Measurements from ENCODE around the gene SLC6A3.

The SLC6A3 gene

DNA sequence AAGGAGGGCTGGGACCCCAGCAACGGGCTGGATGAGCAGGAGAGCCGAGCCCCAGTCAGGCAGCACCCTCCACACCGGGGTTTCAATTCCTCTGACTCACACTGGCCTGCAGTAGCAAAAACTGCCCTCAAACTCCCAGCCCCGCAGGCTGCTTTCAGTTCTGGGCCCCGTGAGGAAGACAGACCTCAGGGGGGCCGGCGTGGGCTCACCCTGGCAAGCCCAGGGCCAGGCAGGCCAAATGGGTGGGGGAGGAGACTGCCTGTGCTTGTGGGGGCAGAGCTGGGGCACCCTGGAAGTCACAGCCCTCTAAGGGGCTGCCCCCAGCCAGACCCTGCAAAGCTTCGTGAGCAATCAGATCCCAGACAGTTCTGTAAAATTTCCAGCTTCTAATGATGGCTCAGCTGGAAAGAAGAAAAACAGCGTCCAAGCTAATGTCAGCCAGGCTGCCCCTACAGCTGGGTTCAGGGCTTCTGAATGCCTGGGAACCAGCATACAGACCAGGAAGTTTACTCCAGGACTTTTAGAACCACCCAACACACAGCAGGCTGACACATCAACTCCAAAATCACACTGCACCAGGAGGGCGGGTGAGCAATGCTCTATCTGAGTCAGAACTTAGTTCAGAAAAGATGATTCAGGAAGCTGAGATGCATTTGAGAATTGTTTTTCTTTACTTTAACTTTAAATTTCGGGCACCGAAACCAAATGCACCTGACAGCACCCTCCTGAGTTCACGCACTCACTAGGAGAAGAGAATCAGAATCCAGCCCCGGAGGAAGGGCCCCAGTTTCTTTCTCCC is 43.8 kb upstream of the SLC6A3 start:
- Histone ChIP-seq H3K27me3 (no peaks in the 10 kb centered on the region), H3K4me1 (ENCODE audit: control insufficient read depth in 1 of 2, insufficient read depth in 1 of 2, low read depth in 1 of 2, low read length in 1 of 2) (peaks cover 26 to 32% of the 10 kb centered on the region in 2 experiments), H3K27ac (peak overlapping the region; percentile 99), H3K36me3 (peaks cover 87% of the 10 kb centered on the region), H3K4me3 (ENCODE audit: low read depth in 1 of 2, low read length in 1 of 2) (no peak overlapping the region), H3K9me3 (no peaks in the 10 kb centered on the region)
- TF ChIP-seq, protein P1, sequence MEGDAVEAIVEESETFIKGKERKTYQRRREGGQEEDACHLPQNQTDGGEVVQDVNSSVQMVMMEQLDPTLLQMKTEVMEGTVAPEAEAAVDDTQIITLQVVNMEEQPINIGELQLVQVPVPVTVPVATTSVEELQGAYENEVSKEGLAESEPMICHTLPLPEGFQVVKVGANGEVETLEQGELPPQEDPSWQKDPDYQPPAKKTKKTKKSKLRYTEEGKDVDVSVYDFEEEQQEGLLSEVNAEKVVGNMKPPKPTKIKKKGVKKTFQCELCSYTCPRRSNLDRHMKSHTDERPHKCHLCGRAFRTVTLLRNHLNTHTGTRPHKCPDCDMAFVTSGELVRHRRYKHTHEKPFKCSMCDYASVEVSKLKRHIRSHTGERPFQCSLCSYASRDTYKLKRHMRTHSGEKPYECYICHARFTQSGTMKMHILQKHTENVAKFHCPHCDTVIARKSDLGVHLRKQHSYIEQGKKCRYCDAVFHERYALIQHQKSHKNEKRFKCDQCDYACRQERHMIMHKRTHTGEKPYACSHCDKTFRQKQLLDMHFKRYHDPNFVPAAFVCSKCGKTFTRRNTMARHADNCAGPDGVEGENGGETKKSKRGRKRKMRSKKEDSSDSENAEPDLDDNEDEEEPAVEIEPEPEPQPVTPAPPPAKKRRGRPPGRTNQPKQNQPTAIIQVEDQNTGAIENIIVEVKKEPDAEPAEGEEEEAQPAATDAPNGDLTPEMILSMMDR (IDR thresholded peaks at IDR 0.05), result no peak

GRCh38 chr5:1487079-1487764 is 42.0 kb upstream of the SLC6A3 start:
- Histone ChIP-seq H3K27ac (no peak overlapping the region), H3K36me3 (peaks cover 86% of the 10 kb centered on the region), H3K4me1 (ENCODE audit: control insufficient read depth in 1 of 2, insufficient read depth in 1 of 2, low read depth in 1 of 2, low read length in 1 of 2) (peaks cover 22 to 28% of the 10 kb centered on the region in 2 experiments), H3K4me3 (ENCODE audit: low read depth in 1 of 2, low read length in 1 of 2) (no peak overlapping the region), H3K27me3 (no peaks in the 10 kb centered on the region), H3K9me3 (no peaks in the 10 kb centered on the region)
- TF ChIP-seq, protein P1 (IDR thresholded peaks at IDR 0.05), result no peak

- Histone ChIP-seq H3K27ac (peak overlapping the region; percentile 6), H3K4me1 (ENCODE audit: control insufficient read depth in 1 of 2, insufficient read depth in 1 of 2, low read depth in 1 of 2, low read length in 1 of 2) (peaks cover 31 to 37% of the 10 kb centered on the region in 2 experiments), H3K27me3 (no peaks in the 10 kb centered on the region), H3K4me3 (ENCODE audit: low read depth in 1 of 2, low read length in 1 of 2) (no peak overlapping the region), H3K36me3 (peaks cover 76% of the 10 kb centered on the region), H3K9me3 (no peaks in the 10 kb centered on the region)
- TF ChIP-seq, protein P1 (IDR thresholded peaks at IDR 0.05), result no peak
Measured at GRCh38 chr5:1486271-1486670, 41.0 kb upstream of the SLC6A3 start.

DNA sequence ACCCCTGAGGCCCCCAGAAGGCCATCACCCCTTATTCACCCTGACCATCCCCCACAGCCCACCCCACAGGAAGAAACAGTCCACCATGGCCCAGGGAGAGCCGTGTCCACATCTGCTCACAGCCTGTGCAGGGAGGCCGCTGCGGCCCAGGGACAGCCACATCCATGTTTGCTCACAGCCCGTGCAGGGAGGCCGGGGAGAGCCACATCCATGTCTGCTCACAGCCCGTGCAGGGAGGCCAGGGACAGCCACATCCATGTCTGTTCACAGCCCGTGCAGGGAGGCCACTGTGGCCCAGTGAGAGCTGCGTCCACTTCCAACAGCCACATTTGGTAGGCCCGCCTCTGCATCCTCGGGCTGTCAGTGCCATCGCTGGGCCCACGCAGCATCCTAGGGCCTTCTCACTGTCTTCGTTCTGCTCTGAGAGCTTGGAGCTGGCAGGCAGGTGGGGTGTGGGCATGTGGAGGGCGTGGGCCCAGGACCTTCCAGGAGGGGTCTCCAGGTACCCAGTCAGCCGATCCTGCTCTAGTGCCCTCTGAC is 40.4 kb upstream of the SLC6A3 start:
- Histone ChIP-seq H3K4me1 (ENCODE audit: control insufficient read depth in 1 of 2, insufficient read depth in 1 of 2, low read depth in 1 of 2, low read length in 1 of 2) (peaks cover 32 to 38% of the 10 kb centered on the region in 2 experiments), H3K36me3 (peaks cover 72% of the 10 kb centered on the region), H3K9me3 (no peaks in the 10 kb centered on the region), H3K4me3 (ENCODE audit: low read depth in 1 of 2, low read length in 1 of 2) (no peak overlapping the region), H3K27me3 (no peaks in the 10 kb centered on the region), H3K27ac (peak overlapping the region; percentile 6)
- TF ChIP-seq, protein P1 (IDR thresholded peaks at IDR 0.05), result no peak

DNA sequence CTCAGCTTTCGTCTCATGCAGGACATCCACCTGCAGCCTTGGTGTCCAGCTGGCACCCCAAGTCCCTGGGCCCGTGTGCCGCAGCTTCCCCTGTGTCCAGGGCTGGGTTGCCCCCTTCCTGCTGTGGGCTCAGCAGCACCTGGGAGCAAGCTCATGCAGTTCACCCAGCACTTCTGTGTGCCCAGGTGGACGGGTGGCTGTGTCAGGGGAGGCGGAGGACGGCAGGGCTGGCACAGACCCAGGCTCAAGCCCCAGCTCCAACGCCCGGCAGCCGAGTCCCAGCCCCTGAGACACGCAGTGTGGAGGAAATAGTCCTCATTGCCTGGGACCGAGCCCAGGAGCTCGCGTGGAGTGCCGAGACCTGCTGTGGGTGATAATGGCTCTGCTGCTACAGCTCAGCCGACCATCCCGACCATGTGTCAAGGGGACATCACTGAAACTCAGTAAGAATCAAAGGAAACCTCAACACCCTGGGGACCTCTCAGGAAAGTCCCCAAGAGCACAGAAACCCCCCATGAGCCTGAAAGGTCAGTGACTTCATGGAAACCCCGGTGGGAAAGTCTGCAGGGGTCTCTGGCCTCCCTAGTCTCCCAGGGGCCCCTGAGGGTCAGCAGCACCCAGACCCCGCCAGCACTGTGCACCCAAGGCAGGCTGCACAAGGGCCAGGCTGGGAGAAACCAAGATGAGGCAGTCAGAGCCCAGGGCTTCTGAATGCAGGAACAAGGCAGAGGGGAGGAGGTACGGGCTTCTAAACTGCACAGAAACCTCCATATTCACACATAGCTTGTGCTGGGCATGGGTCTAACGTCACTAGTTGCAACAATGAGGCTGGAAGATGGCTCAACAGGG is 39.7 kb upstream of the SLC6A3 start:
- H3K4me3 ChIP-seq (ENCODE audit: low read depth in 1 of 2, low read length in 1 of 2), result no peak overlapping the region
- H3K36me3 ChIP-seq, result peaks cover 72% of the 10 kb centered on the region

More for the DNA sequence above, 39.7 kb upstream of the SLC6A3 start:
- Histone ChIP-seq H3K4me1 (ENCODE audit: control insufficient read depth in 1 of 2, insufficient read depth in 1 of 2, low read depth in 1 of 2, low read length in 1 of 2) (peaks cover 32 to 38% of the 10 kb centered on the region in 2 experiments), H3K9me3 (no peaks in the 10 kb centered on the region), H3K27ac (peak overlapping the region; percentile 97), H3K27me3 (no peaks in the 10 kb centered on the region)
- TF ChIP-seq, protein P1 (IDR thresholded peaks at IDR 0.05), result no peak
